Measurements from ENCODE around the gene ETV5.

GRCh38 chr3:186128158-186128557 lies 19.3 kb upstream of the ETV5 start:
- TF ChIP-seq PATZ1 (CRISPR knock-in tag; IDR thresholded peaks at IDR 0.05; ENCODE audit: borderline replicate concordance) (no peak), ZNF70 (CRISPR knock-in tag; IDR thresholded peaks at IDR 0.05) (no peak), CSRNP3 (CRISPR knock-in tag; IDR thresholded peaks at IDR 0.05) (no peak), ARNTL (CRISPR knock-in tag; IDR thresholded peaks at IDR 0.05; ENCODE audit: borderline replicate concordance, low read depth) (no peak), SNAI2 (CRISPR knock-in tag; IDR thresholded peaks at IDR 0.05) (no peak), CSDC2 (CRISPR knock-in tag; IDR thresholded peaks at IDR 0.05) (no peak), PPARA (CRISPR knock-in tag; IDR thresholded peaks at IDR 0.05; ENCODE audit: borderline replicate concordance) (no peak), ESRRG (CRISPR knock-in tag; IDR thresholded peaks at IDR 0.05) (no peak), ZFP30 (CRISPR knock-in tag; IDR thresholded peaks at IDR 0.05) (no peak)
